CD8-positive, alpha-beta memory T cell (primary cell): ENCODE measurements around the gene ZNRF1. TPM values are rescaled to one million over a fixed set of nuclear protein-coding genes. Genes with fewer than 3 reads are reported as not detected.
A peak's percentile ranks its signal among the peaks of the same experiment; 100 is the strongest.

Experiments
- CTCF ChIA-PET: fragments of 350-600 bp; sonication (Branson Sonifier 250); formaldehyde crosslinking; loops from one replicate; lab custom pipeline; 2021; ENCODE audit warnings: antibody characterized with exemption; lab: Charles Lee
- POLR2A ChIA-PET: fragments of 350-600 bp; sonication (Branson Sonifier 250); formaldehyde crosslinking; loops from one replicate; lab custom pipeline; 2021; ENCODE audit warnings: antibody characterized with exemption; lab: Charles Lee
- DNase-seq, 5 donors: peaks; one replicate each; pipeline versions ENCODE4 v3.0.0 to v3.0.0-alpha.2; 2020 to 2022; ENCODE audit warnings: mixed read lengths in 1 of 5
- H3K27ac ChIP-seq: one replicate; pipeline ENCODE4 v1.7.0; 2013; ENCODE audit warnings: low read depth, mild to moderate bottlenecking, low read length, moderate library complexity
- H3K27me3 ChIP-seq: 2 replicates; pipeline ENCODE4 v1.7.0; 2013; ENCODE audit warnings: low read length, mild to moderate bottlenecking; ENCODE audit not compliant: insufficient read depth, poor library complexity, severe bottlenecking
- H3K36me3 ChIP-seq: 2 replicates; pipeline ENCODE4 v1.7.0; 2013; ENCODE audit warnings: mild to moderate bottlenecking, low read length, moderate library complexity; ENCODE audit not compliant: insufficient read depth
- H3K4me1 ChIP-seq: 2 replicates; pipeline ENCODE4 v1.7.0; 2013; ENCODE audit warnings: mild to moderate bottlenecking, low read length, moderate library complexity; ENCODE audit not compliant: insufficient read depth
- H3K4me3 ChIP-seq: 2 replicates; pipeline ENCODE4 v1.7.0; 2013; ENCODE audit warnings: mild to moderate bottlenecking, low read length
- H3K9me3 ChIP-seq: 2 replicates; pipeline ENCODE4 v1.7.0; 2013; ENCODE audit warnings: mild to moderate bottlenecking, low read length
- H3K27ac Mint-ChIP-seq, 8 donors: one replicate each; pipeline ENCODE4 v1.8.0; 2020 to 2021; ENCODE audit warnings: mixed read lengths in 8 of 8, mild to moderate bottlenecking in 6 of 8, inconsistent platforms in 3 of 8, moderate library complexity in 3 of 8
- H3K27me3 Mint-ChIP-seq, 2 donors: one replicate each; pipeline ENCODE4 v1.8.0; 2020 to 2021; ENCODE audit warnings: mixed read lengths in 2 of 2, mild to moderate bottlenecking in 1 of 2, moderate library complexity in 1 of 2
- H3K36me3 Mint-ChIP-seq, 3 donors: one replicate each; pipeline ENCODE4 v1.8.0; 2020 to 2021; ENCODE audit warnings: mixed read lengths in 3 of 3, inconsistent platforms in 1 of 3, mild to moderate bottlenecking in 1 of 3
- H3K4me1 Mint-ChIP-seq, 3 donors: one replicate each; pipeline ENCODE4 v1.8.0; 2020 to 2021; ENCODE audit warnings: mixed read lengths in 3 of 3, inconsistent platforms in 1 of 3, mild to moderate bottlenecking in 1 of 3
- H3K4me3 Mint-ChIP-seq, 7 donors: one replicate each; pipeline ENCODE4 v1.8.0; 2020 to 2021; ENCODE audit warnings: mixed read lengths in 7 of 7, mild to moderate bottlenecking in 6 of 7, moderate library complexity in 4 of 7, inconsistent platforms in 2 of 7
- H3K9me3 Mint-ChIP-seq, 5 donors: one replicate each; pipeline ENCODE4 v1.8.0; 2020 to 2022; ENCODE audit warnings: mixed read lengths in 5 of 5, mild to moderate bottlenecking in 3 of 5, moderate library complexity in 2 of 5, inconsistent platforms in 1 of 5
- polyA plus RNA-seq: library from polyadenylated mRNA; unstranded; fragments of 300-500 nt; fragmentation: Illumina TruSeq; gene quantifications from one replicate; pipeline ENCODE4 v1.2.3, GENCODE V29; 2021
- total RNA-seq, 2 experiments: library from RNA; stranded (reverse); gene quantifications; one replicate each; pipeline ENCODE4 v1.2.3, GENCODE V29; 2021

Gene ZNRF1
- total and polyA plus RNA-seq, 3 experiments from 2014 or later: 2.2 to 14.1 (median 10.8) TPM

GRCh38 chr16:75130150-75130771 is 131.4 kb downstream of the ZNRF1 start:
- H3K4me3 Mint-ChIP-seq: peak overlapping the region in 1 of 7 donors; percentile 40
- POLR2A ChIA-PET: no interaction called here

GRCh38 chr16:75131081-75131480 is 132.3 kb downstream of the ZNRF1 start:
- H3K4me3 Mint-ChIP-seq: no peak overlapping the region
- peak overlapping the region in 1 of 8 donors; percentile 70 for H3K27ac Mint-ChIP-seq
- POLR2A ChIA-PET: no interaction called here
- H3K27me3 Mint-ChIP-seq: peaks cover 5 to 21% of the 10 kb centered on the region in 2 donors
- H3K9me3 ChIP-seq: no peaks in the 10 kb centered on the region
- H3K4me1 ChIP-seq: no peaks in the 10 kb centered on the region
- CTCF ChIA-PET: interaction anchor here (2.3 kb wide), 1 partner anchor 20 kb away, joined by 7 read pairs; no protein-coding TSS in a partner anchor
- no peaks in the 10 kb centered on the region for H3K27me3 ChIP-seq
- no peak for DNase-seq
- H3K4me1 Mint-ChIP-seq: peaks cover 6 to 13% (median 8%) of the 10 kb centered on the region in 3 donors
- no peak overlapping the region for H3K4me3 ChIP-seq
- H3K27ac ChIP-seq: no peak overlapping the region
- peaks cover 0 to 10% (median 7%) of the 10 kb centered on the region in 5 donors for H3K9me3 Mint-ChIP-seq
- H3K36me3 ChIP-seq: no peaks in the 10 kb centered on the region
- H3K36me3 Mint-ChIP-seq: no peaks in the 10 kb centered on the region

More at GRCh38 chr16:75130150-75130771, 131.4 kb downstream of the ZNRF1 start:
- Mint-ChIP-seq H3K36me3 (no peaks in the 10 kb centered on the region), H3K4me1 (peaks cover 6 to 13% (median 8%) of the 10 kb centered on the region in 3 donors), H3K27me3 (peaks cover 5 to 17% of the 10 kb centered on the region in 2 donors), H3K9me3 (peaks cover 0 to 10% (median 7%) of the 10 kb centered on the region in 5 donors), H3K27ac (peak overlapping the region in 3 of 8 donors; percentile 40 to 44 (median 42))
- H3K4me3 ChIP-seq: no peak overlapping the region
- DNase-seq: no peak
- H3K9me3 ChIP-seq: no peaks in the 10 kb centered on the region
- H3K36me3 ChIP-seq: no peaks in the 10 kb centered on the region
- no peaks in the 10 kb centered on the region for H3K4me1 ChIP-seq
- CTCF ChIA-PET: interaction anchor here (2.3 kb wide), 1 partner anchor 19 kb away, joined by 7 read pairs; no protein-coding TSS in a partner anchor
- H3K27me3 ChIP-seq: no peaks in the 10 kb centered on the region
- H3K27ac ChIP-seq: no peak overlapping the region

GRCh38 chr16:75138233-75138632 is 139.4 kb downstream of the ZNRF1 start:
- H3K9me3 ChIP-seq: no peaks in the 10 kb centered on the region
- Mint-ChIP-seq H3K9me3 (no peaks in the 10 kb centered on the region), H3K4me3 (peak overlapping the region in 1 of 7 donors; percentile 59), H3K27me3 (peaks cover 11 to 17% of the 10 kb centered on the region in 2 donors), H3K4me1 (peaks cover 4 to 7% (median 6%) of the 10 kb centered on the region in 3 donors), H3K27ac (no peak overlapping the region), H3K36me3 (no peaks in the 10 kb centered on the region)
- CTCF ChIA-PET: interaction anchor here (1.3 kb wide), 1 partner anchor 27 kb away, joined by 4 read pairs; no protein-coding TSS in a partner anchor
- no peak for DNase-seq
- no peak overlapping the region for H3K27ac ChIP-seq
- POLR2A ChIA-PET: no interaction called here
- H3K27me3 ChIP-seq: no peaks in the 10 kb centered on the region
- no peaks in the 10 kb centered on the region for H3K4me1 ChIP-seq
- no peaks in the 10 kb centered on the region for H3K36me3 ChIP-seq
- no peak overlapping the region for H3K4me3 ChIP-seq

- ChIA-PET POLR2A (no interaction called here), CTCF (interaction anchor here (1.3 kb wide), 1 partner anchor 27 kb away, joined by 4 read pairs; no protein-coding TSS in a partner anchor)
- no peaks in the 10 kb centered on the region for H3K36me3 Mint-ChIP-seq
- no peak for DNase-seq
- no peak overlapping the region for H3K27ac ChIP-seq
- peak overlapping the region in 1 of 8 donors; percentile 30 for H3K27ac Mint-ChIP-seq
- H3K4me3 ChIP-seq: no peak overlapping the region
- peak overlapping the region in 1 of 7 donors; percentile 59 for H3K4me3 Mint-ChIP-seq
- peaks cover 4 to 7% (median 6%) of the 10 kb centered on the region in 3 donors for H3K4me1 Mint-ChIP-seq
- no peaks in the 10 kb centered on the region for H3K36me3 ChIP-seq
- H3K27me3 Mint-ChIP-seq: peaks cover 10 to 15% of the 10 kb centered on the region in 2 donors
- H3K9me3 Mint-ChIP-seq: no peaks in the 10 kb centered on the region
- no peaks in the 10 kb centered on the region for H3K27me3 ChIP-seq
- no peaks in the 10 kb centered on the region for H3K9me3 ChIP-seq
- H3K4me1 ChIP-seq: no peaks in the 10 kb centered on the region
These were observed 139.8 kb downstream of the ZNRF1 start for GRCh38 chr16:75138636-75139035.

GRCh38 chr16:75139498-75139897 is 140.7 kb downstream of the ZNRF1 start:
- Mint-ChIP-seq H3K27ac (no peak overlapping the region), H3K27me3 (peaks cover 10 to 15% of the 10 kb centered on the region in 2 donors), H3K36me3 (no peaks in the 10 kb centered on the region), H3K9me3 (no peaks in the 10 kb centered on the region), H3K4me3 (no peak overlapping the region), H3K4me1 (peaks cover 4 to 7% (median 6%) of the 10 kb centered on the region in 3 donors)
- Histone ChIP-seq H3K27me3 (no peaks in the 10 kb centered on the region), H3K9me3 (no peaks in the 10 kb centered on the region), H3K4me3 (no peak overlapping the region), H3K4me1 (no peaks in the 10 kb centered on the region), H3K27ac (no peak overlapping the region), H3K36me3 (no peaks in the 10 kb centered on the region)
- ChIA-PET CTCF (interaction anchor here (1.3 kb wide), 1 partner anchor 28 kb away, joined by 4 read pairs; no protein-coding TSS in a partner anchor), POLR2A (no interaction called here)
- no peak for DNase-seq

- Mint-ChIP-seq H3K36me3 (peaks cover 0 to 3% (median 0%) of the 10 kb centered on the region in 3 donors), H3K27me3 (peaks cover under 1 to 2% of the 10 kb centered on the region in 2 donors), H3K4me1 (peaks cover 1 to 7% (median 4%) of the 10 kb centered on the region in 3 donors), H3K9me3 (no peaks in the 10 kb centered on the region), H3K27ac (no peak overlapping the region), H3K4me3 (no peak overlapping the region)
- Histone ChIP-seq H3K4me1 (peaks cover under 1% of the 10 kb centered on the region), H3K36me3 (no peaks in the 10 kb centered on the region), H3K9me3 (no peaks in the 10 kb centered on the region), H3K27ac (no peak overlapping the region), H3K4me3 (no peak overlapping the region), H3K27me3 (no peaks in the 10 kb centered on the region)
- no peak for DNase-seq
- ChIA-PET POLR2A (no interaction called here), CTCF (no interaction called here)
These were observed 145.1 kb downstream of the ZNRF1 start for GRCh38 chr16:75143941-75144340.

- H3K27me3 ChIP-seq: no peaks in the 10 kb centered on the region
- Mint-ChIP-seq H3K4me1 (peaks cover 17 to 29% (median 25%) of the 10 kb centered on the region in 3 donors), H3K36me3 (peaks cover 17 to 25% (median 25%) of the 10 kb centered on the region in 3 donors), H3K4me3 (peak overlapping the region; percentile 85 to 97 (median 88)), H3K27ac (peak overlapping the region in 7 of 8 donors; percentile 57 to 89 (median 76)), H3K9me3 (peaks cover 9 to 20% (median 14%) of the 10 kb centered on the region in 5 donors), H3K27me3 (no peaks in the 10 kb centered on the region)
- H3K9me3 ChIP-seq: peaks cover 5% of the 10 kb centered on the region
- no peaks in the 10 kb centered on the region for H3K36me3 ChIP-seq
- no peak overlapping the region for H3K4me3 ChIP-seq
- no peak overlapping the region for H3K27ac ChIP-seq
- H3K4me1 ChIP-seq: peaks cover 7% of the 10 kb centered on the region
- no peak for DNase-seq
- CTCF ChIA-PET: interaction anchor here (1.7 kb wide), 1 partner anchor 150 kb away, joined by 4 read pairs; the partner anchor contains the start of gene ZNRF1
- POLR2A ChIA-PET: interaction anchor here (0.7 kb wide), 1 partner anchor 232 kb away, joined by 3 read pairs; no protein-coding TSS in a partner anchor
These were observed 149.1 kb downstream of the ZNRF1 start for GRCh38 chr16:75147968-75148310.
